ENCODE measurements around the gene TRIM68.

Gene TRIM68

GRCh38 chr11:4607781-4608666 lies at the start of gene TRIM68:
TSS of gene TRIM68 (minus strand) at chr11:4608231. CDS start at chr11:4605504, 2,727 bp downstream.
- DNase-seq (ENCODE audit: low read depth in 2 of 2) = peak; percentile 85 to 87

GRCh38 chr11:4654635-4655369 lies 46.8 kb upstream of the TRIM68 start:
- DNase-seq (ENCODE audit: low read depth in 2 of 2) = no peak

GRCh38 chr11:4647766-4648165 lies 39.7 kb upstream of the TRIM68 start:
- no peak for DNase-seq (ENCODE audit: low read depth in 2 of 2)

- no peak for DNase-seq (ENCODE audit: low read depth in 2 of 2)
Observed at GRCh38 chr11:4645974-4646373, 37.9 kb upstream of the TRIM68 start.

- no peak for DNase-seq (ENCODE audit: low read depth in 2 of 2)
Observed at GRCh38 chr11:4644233-4644632, 36.2 kb upstream of the TRIM68 start.

GRCh38 chr11:4643682-4644081 lies 35.7 kb upstream of the TRIM68 start, which contains the start of gene OR51E1:
TSS of gene OR51E1 (plus strand) at chr11:4643982. CDS start at chr11:4652527, 8,545 bp downstream.
- DNase-seq (ENCODE audit: low read depth in 2 of 2) = no peak

GRCh38 chr11:4643076-4643475 lies 35.0 kb upstream of the TRIM68 start:
- no peak for DNase-seq (ENCODE audit: low read depth in 2 of 2)

GRCh38 chr11:4642043-4642442 lies 34.0 kb upstream of the TRIM68 start:
- DNase-seq (ENCODE audit: low read depth in 2 of 2) = no peak

- no peak for DNase-seq (ENCODE audit: low read depth in 2 of 2)
Observed at GRCh38 chr11:4641501-4641900, 33.5 kb upstream of the TRIM68 start.

- no peak for DNase-seq (ENCODE audit: low read depth in 2 of 2)
Observed at GRCh38 chr11:4639931-4640330, 31.9 kb upstream of the TRIM68 start.

GRCh38 chr11:4637662-4638047 lies 29.6 kb upstream of the TRIM68 start:
- DNase-seq (ENCODE audit: low read depth in 2 of 2) = no peak

GRCh38 chr11:4636962-4637661 lies 29.1 kb upstream of the TRIM68 start, which contains the start of gene OR51D1:
TSS of gene OR51D1 (plus strand) at chr11:4637477. CDS start at chr11:4639791, 2,314 bp downstream.
- peak; percentile 26 to 45 for DNase-seq (ENCODE audit: low read depth in 2 of 2)

GRCh38 chr11:4636136-4636535 lies 28.1 kb upstream of the TRIM68 start:
- no peak for DNase-seq (ENCODE audit: low read depth in 2 of 2)

- DNase-seq (ENCODE audit: low read depth in 2 of 2) = no peak
Observed at GRCh38 chr11:4626207-4627099, 18.4 kb upstream of the TRIM68 start.

GRCh38 chr11:4619514-4619913 lies 11.5 kb upstream of the TRIM68 start:
- DNase-seq (ENCODE audit: low read depth in 2 of 2) = no peak

- no peak for DNase-seq (ENCODE audit: low read depth in 2 of 2)
Observed at GRCh38 chr11:4615856-4616444, 7.9 kb upstream of the TRIM68 start.

- no peak for DNase-seq (ENCODE audit: low read depth in 2 of 2)
Observed at GRCh38 chr11:4611986-4612385, 4.0 kb upstream of the TRIM68 start.

GRCh38 chr11:4610258-4610935 lies 2.4 kb upstream of the TRIM68 start:
- DNase-seq (ENCODE audit: low read depth in 2 of 2) = no peak

GRCh38 chr11:4607096-4607495 lies 935 bp downstream of the TRIM68 start:
- DNase-seq (ENCODE audit: low read depth in 2 of 2) = no peak
